ENCODE data around the gene YY1. TPM values are rescaled to one million over a fixed set of nuclear protein-coding genes. Genes with fewer than 3 reads are reported as not detected.

Gene YY1
- polyA plus RNA-seq, 2 of the 4 experiments (the other 2 are of a cell fraction), result 58.4 to 65.8 TPM

DNA sequence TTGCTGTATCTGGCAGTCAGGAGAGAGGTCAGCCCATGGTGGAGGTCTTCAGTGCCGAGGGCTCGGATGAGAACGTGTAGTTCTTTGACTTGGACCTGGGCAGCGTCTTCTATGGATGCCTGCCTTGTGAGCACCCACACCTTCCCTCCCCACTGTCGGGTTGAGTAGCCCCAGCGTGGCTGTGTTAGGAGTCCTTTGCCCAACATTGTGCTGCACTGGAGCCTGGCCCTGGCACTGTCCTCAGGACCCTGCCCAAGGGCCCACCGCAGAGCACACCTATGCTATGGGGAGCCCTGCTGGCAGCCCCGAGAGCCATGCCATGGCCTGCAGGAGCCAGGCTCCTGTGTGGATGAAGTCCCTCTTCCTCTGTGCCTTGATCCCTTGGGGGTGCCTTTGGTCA is 40.6 kb downstream of the YY1 start:
- TF ChIP-seq SMC3 (IDR thresholded peaks at IDR 0.05) (no peak), HDAC2 (IDR thresholded peaks at IDR 0.05) (no peak), HOXB5 (CRISPR knock-in tag; IDR thresholded peaks at IDR 0.05) (no peak), MAFK (IDR thresholded peaks at IDR 0.05; ENCODE audit: partially characterized antibody) (no peak), CEBPB (IDR thresholded peaks at IDR 0.05) (no peak), FOXS1 (CRISPR knock-in tag; IDR thresholded peaks at IDR 0.05) (no peak), POLR2A (IDR thresholded peaks at IDR 0.05; ENCODE audit: low read length) (no peak), EHMT2 (IDR thresholded peaks at IDR 0.05; ENCODE audit: low read depth) (no peak), RCOR1 (IDR thresholded peaks at IDR 0.05; ENCODE audit: low read depth, low read length) (no peak), JUNB (IDR thresholded peaks at IDR 0.05) (no peak), MAZ (IDR thresholded peaks at IDR 0.05; ENCODE audit: borderline replicate concordance, low read depth, low read length) (no peak), EP300 (IDR thresholded peaks at IDR 0.05) (no peak)
- TF ChIP-seq, protein P1, sequence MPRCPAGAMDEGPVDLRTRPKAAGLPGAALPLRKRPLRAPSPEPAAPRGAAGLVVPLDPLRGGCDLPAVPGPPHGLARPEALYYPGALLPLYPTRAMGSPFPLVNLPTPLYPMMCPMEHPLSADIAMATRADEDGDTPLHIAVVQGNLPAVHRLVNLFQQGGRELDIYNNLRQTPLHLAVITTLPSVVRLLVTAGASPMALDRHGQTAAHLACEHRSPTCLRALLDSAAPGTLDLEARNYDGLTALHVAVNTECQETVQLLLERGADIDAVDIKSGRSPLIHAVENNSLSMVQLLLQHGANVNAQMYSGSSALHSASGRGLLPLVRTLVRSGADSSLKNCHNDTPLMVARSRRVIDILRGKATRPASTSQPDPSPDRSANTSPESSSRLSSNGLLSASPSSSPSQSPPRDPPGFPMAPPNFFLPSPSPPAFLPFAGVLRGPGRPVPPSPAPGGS (IDR thresholded peaks at IDR 0.05), result no peak
- TF ChIP-seq, protein P2, sequence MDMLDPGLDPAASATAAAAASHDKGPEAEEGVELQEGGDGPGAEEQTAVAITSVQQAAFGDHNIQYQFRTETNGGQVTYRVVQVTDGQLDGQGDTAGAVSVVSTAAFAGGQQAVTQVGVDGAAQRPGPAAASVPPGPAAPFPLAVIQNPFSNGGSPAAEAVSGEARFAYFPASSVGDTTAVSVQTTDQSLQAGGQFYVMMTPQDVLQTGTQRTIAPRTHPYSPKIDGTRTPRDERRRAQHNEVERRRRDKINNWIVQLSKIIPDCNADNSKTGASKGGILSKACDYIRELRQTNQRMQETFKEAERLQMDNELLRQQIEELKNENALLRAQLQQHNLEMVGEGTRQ (IDR thresholded peaks at IDR 0.05), result no peak
- TF ChIP-seq, protein P3, sequence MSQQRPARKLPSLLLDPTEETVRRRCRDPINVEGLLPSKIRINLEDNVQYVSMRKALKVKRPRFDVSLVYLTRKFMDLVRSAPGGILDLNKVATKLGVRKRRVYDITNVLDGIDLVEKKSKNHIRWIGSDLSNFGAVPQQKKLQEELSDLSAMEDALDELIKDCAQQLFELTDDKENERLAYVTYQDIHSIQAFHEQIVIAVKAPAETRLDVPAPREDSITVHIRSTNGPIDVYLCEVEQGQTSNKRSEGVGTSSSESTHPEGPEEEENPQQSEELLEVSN (IDR thresholded peaks at IDR 0.05; ENCODE audit: borderline replicate concordance, low read depth), result no peak
- TF ChIP-seq, protein P4, sequence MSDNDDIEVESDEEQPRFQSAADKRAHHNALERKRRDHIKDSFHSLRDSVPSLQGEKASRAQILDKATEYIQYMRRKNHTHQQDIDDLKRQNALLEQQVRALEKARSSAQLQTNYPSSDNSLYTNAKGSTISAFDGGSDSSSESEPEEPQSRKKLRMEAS (IDR thresholded peaks at IDR 0.05), result no peak
- H3K4me2 ChIP-seq, result no peak overlapping the region
- no peak overlapping the region for H3K27ac ChIP-seq
- no peak overlapping the region for H3K4me3 ChIP-seq
- 89% methylated on average over 8 of the region's 8 CpGs for WGBS (ENCODE audit: missing lambda C conversion rate)
- no peaks in the 10 kb centered on the region for H3K9me3 ChIP-seq
- peaks cover 8% of the 10 kb centered on the region; the same call in 1 of the 3 replicates for H3K4me1 ChIP-seq
- ChIA-PET POLR2A (no interaction called here), CTCF (interaction anchor here (1.3 kb wide), 1 partner anchor 91 kb away, joined by 3 read pairs; no protein-coding TSS in a partner anchor)
- DNase-seq (ENCODE audit: low read depth in 1 of 2, low spot score in 1 of 2) (no peak), ATAC-seq (peak in 1 of 2 experiments; percentile 13; a peak in 1 of 6 replicates), FAIRE-seq (no peak)

DNA sequence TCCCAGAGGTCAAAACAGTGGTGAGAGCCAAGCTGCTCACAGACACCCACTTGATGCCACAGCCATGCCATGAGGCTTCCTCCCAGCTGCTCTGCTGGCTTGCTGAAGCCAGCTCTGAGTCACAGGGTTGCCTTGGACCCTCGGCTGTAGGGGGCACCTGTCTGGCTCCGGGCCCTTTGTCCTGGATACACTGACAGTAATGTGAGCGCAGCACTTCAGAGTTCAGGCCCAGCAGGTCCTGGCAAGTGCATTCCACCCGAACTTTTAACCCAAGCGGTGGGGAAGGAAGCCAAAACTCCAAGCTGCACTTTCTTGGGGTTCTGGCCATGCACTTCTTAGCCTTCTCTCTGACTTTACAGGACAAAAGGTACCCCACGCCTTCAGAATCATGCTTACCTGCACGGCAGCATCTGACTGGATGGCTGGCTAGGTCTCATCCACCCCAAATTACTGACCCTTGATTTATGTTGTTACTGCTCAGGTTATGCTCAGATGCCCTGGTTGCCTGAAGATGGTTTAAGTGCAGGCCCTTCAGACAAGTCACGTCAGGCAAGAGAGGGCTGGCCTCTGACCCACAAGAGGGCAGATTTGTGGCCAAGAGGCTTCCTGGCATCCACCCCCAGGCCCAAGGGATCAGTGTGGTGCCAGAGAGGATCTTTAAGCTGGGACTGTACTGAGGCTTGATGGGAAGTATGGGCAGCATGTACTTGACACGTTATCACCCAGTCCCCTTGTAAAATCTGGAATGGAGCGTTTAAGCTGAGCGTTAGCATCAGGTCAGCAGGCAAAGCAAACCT is 42.5 kb downstream of the YY1 start:
- H3K4me3 ChIP-seq, result no peak overlapping the region
- no peak overlapping the region for H3K4me2 ChIP-seq
- no peak for DNase-seq (ENCODE audit: low read depth in 1 of 2, low spot score in 1 of 2)
- no peak for FAIRE-seq
- H3K4me1 ChIP-seq, result peaks cover 15% of the 10 kb centered on the region; the same call in 2 of the 3 replicates
- ChIA-PET POLR2A (no interaction called here), CTCF (interaction anchor here (0.5 to 7.2 kb wide), 3 partner anchors 8 to 309 kb away, joined by 4 to 114 read pairs (median 83); no protein-coding TSS in a partner anchor)
- TF ChIP-seq, protein P5, sequence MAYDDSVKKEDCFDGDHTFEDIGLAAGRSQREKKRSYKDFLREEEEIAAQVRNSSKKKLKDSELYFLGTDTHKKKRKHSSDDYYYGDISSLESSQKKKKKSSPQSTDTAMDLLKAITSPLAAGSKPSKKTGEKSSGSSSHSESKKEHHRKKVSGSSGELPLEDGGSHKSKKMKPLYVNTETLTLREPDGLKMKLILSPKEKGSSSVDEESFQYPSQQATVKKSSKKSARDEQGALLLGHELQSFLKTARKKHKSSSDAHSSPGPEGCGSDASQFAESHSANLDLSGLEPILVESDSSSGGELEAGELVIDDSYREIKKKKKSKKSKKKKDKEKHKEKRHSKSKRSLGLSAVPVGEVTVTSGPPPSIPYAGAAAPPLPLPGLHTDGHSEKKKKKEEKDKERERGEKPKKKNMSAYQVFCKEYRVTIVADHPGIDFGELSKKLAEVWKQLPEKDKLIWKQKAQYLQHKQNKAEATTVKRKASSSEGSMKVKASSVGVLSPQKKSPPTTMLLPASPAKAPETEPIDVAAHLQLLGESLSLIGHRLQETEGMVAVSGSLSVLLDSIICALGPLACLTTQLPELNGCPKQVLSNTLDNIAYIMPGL (CRISPR knock-in tag; IDR thresholded peaks at IDR 0.05; ENCODE audit: borderline replicate concordance), result no peak
- TF ChIP-seq ZC3H11A (IDR thresholded peaks at IDR 0.05), result no peak
- no peak for TF ChIP-seq ZNF302 (CRISPR knock-in tag; IDR thresholded peaks at IDR 0.05)
- TF ChIP-seq SREBF2 (IDR thresholded peaks at IDR 0.05), result no peak
- TF ChIP-seq HOXB5 (CRISPR knock-in tag; IDR thresholded peaks at IDR 0.05), result no peak
- TF ChIP-seq RARB (CRISPR knock-in tag; IDR thresholded peaks at IDR 0.05), result no peak
- no peak for TF ChIP-seq HEYL (CRISPR knock-in tag; IDR thresholded peaks at IDR 0.05)
- TF ChIP-seq, protein P6, sequence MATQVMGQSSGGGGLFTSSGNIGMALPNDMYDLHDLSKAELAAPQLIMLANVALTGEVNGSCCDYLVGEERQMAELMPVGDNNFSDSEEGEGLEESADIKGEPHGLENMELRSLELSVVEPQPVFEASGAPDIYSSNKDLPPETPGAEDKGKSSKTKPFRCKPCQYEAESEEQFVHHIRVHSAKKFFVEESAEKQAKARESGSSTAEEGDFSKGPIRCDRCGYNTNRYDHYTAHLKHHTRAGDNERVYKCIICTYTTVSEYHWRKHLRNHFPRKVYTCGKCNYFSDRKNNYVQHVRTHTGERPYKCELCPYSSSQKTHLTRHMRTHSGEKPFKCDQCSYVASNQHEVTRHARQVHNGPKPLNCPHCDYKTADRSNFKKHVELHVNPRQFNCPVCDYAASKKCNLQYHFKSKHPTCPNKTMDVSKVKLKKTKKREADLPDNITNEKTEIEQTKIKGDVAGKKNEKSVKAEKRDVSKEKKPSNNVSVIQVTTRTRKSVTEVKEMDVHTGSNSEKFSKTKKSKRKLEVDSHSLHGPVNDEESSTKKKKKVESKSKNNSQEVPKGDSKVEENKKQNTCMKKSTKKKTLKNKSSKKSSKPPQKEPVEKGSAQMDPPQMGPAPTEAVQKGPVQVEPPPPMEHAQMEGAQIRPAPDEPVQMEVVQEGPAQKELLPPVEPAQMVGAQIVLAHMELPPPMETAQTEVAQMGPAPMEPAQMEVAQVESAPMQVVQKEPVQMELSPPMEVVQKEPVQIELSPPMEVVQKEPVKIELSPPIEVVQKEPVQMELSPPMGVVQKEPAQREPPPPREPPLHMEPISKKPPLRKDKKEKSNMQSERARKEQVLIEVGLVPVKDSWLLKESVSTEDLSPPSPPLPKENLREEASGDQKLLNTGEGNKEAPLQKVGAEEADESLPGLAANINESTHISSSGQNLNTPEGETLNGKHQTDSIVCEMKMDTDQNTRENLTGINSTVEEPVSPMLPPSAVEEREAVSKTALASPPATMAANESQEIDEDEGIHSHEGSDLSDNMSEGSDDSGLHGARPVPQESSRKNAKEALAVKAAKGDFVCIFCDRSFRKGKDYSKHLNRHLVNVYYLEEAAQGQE (IDR thresholded peaks at IDR 0.05), result no peak
- ATAC-seq, result no peak
- no peak overlapping the region for H3K27ac ChIP-seq
- H3K9me3 ChIP-seq, result no peaks in the 10 kb centered on the region
- 88% methylated on average over 8 of the region's 11 CpGs for WGBS (ENCODE audit: missing lambda C conversion rate)

Measured in A549 (cell line).